Esophagus (tissue), 2 donors: Measurements from ENCODE around the gene AGBL4. TPM values are rescaled to one million over a fixed set of nuclear protein-coding genes. Genes with fewer than 3 reads are reported as not detected.

ENCODE experiments used
- H3K27ac ChIP-seq, 2 donors: one replicate each; pipeline ENCODE4 v1.5.1; 2013; ENCODE audit warnings: low read depth in 2 of 2, mild to moderate bottlenecking in 2 of 2, inconsistent platforms in 1 of 2, low read length in 1 of 2, moderate library complexity in 1 of 2
- H3K27me3 ChIP-seq, 2 donors: one replicate each; pipeline ENCODE4 v1.6.1; 2013; ENCODE audit warnings: low read length in 2 of 2, control low read depth in 1 of 2, mild to moderate bottlenecking in 1 of 2; ENCODE audit not compliant: insufficient read depth in 2 of 2, control insufficient read depth in 1 of 2
- H3K36me3 ChIP-seq, 2 donors: one replicate each; pipeline ENCODE4 v1.6.1; 2013; ENCODE audit warnings: low read length in 1 of 2; ENCODE audit not compliant: control insufficient read depth in 2 of 2, insufficient read depth in 2 of 2
- H3K4me1 ChIP-seq, 2 donors: one replicate each; pipeline ENCODE4 v1.6.1; 2013; ENCODE audit warnings: low read length in 1 of 2; ENCODE audit not compliant: control insufficient read depth in 2 of 2, insufficient read depth in 2 of 2
- H3K4me3 ChIP-seq, 2 donors: one replicate each; pipeline ENCODE4 v1.5.1; 2013; ENCODE audit warnings: low read length in 2 of 2, mild to moderate bottlenecking in 2 of 2, low read depth in 1 of 2, moderate library complexity in 1 of 2
- H3K9me3 ChIP-seq, 2 donors: one replicate each; pipeline ENCODE4 v1.6.1; 2013; ENCODE audit warnings: mild to moderate bottlenecking in 2 of 2, low read depth in 1 of 2, low read length in 1 of 2, moderate library complexity in 1 of 2; ENCODE audit not compliant: control insufficient read depth in 2 of 2, insufficient read depth in 1 of 2
- WGBS, 2 donors: extraction: QIAGEN DNeasy Blood & Tissue Kit; methylation state at CpG; one replicate each; pipeline ENCODE4 v1.1.7; 2013; 5-methylcytosine and 5-hydroxymethylcytosine counted together
- polyA plus RNA-seq, 2 donors: library from polyadenylated mRNA; stranded (reverse); fragments of 200-250 nt; gene quantifications; one replicate each; pipeline ENCODE4 v1.2.3, GENCODE V29; 2013
- donor health status: healthy with polysubstance abuse.
- donor health status: Bipolar disorder and iron deficiency.

Gene AGBL4
- polyA plus RNA-seq, 2 donors, result 0.02 TPM; not detected in 1

DNA sequence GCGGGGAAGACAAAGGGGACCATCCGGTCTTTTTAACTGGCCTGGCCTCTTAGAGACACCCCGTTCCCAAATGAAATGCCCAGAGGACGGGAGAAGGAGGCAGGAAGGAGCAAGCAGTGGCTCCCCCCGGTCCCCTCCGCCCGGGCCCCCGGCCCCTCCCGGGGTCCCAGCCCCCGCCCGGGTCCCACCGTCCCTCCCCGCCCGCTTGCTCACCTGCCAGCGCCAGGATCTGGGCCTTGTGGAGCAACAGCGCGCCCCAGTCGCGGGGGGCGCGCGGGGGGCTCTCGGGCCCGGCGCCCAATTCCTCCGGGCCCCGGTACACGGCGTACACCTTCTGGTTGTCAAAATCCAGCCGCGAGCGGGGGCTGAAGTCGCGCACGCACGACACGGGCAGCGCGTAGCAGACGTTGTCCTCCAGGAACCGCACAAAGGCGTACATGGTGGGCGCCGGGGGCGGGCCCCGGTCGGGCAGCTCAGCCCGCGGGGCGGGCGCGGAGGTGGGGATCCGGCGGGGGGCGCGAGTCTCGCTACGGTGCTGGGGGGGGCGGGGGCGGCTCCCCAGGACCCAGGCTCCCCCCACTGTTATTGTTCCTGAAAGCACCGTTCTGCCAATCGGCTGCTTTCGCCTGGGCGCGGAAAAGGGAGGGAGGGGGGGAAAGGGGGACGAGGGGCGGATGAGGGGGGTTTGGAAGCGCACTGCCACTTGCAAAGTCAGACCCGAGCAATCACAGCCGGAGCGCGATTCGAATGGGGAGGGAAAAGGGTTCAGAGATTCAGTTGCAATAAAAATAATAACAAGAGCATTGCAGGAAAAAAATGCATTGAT lies 1247.1 kb downstream of the AGBL4 start, which contains the start of gene BEND5:
Gene BEND5, minus strand, starts transcription at position 499 of the 826 bp plus-strand sequence. Its CDS starts 60 bp downstream, at position 439.
- peak within 1 kb of the TSS; percentile 41 to 47 for H3K4me3 ChIP-seq
- no peaks in the 10 kb centered on the region for H3K36me3 ChIP-seq
- peaks cover 0 to 2% of the 10 kb centered on the region in 2 donors for H3K4me1 ChIP-seq
- no peaks in the 10 kb centered on the region for H3K27me3 ChIP-seq
- peak within 1 kb of the TSS in 1 of 2 donors; percentile 19 for H3K27ac ChIP-seq
- H3K9me3 ChIP-seq, result no peaks in the 10 kb centered on the region
- 2% methylated on average over 51 to 73 of the region's 73 CpGs for WGBS, 2 donors

DNA sequence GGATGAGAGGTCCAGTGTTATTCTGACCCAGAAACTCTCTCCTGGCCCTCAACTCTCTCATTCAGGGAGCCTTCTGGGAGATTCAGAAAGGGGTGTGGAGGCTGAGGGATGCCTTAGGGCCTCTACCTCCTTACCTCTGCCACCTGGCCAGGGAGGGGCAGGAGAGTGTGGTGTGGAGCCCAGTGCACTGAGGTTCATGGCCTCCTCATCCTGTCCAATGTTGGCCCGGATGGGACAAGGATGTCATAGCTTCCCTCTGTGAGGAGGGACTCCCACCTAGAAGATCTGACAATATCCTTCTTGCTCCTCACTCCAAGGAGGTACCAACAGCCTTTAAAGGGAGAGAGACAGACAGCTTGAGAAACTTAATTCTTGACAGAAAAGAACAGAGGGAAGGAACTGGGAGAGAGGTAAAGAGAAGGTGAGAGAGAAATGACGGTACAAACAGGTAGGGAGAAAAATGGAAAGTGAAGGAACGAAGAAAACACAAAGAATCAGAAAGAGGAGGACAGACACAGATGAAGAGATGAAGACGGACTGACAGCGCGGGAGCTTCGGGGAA lies 1247.8 kb downstream of the AGBL4 start:
- H3K27me3 ChIP-seq, result no peaks in the 10 kb centered on the region
- H3K4me1 ChIP-seq, result peaks cover 0 to 2% of the 10 kb centered on the region in 2 donors
- H3K36me3 ChIP-seq, result no peaks in the 10 kb centered on the region
- no peak overlapping the region for H3K27ac ChIP-seq
- H3K4me3 ChIP-seq, result peak overlapping the region; percentile 3 to 41
- H3K9me3 ChIP-seq, result no peaks in the 10 kb centered on the region
- 29 to 35% methylated on average over 7 of the region's 7 CpGs for WGBS, 2 donors

DNA sequence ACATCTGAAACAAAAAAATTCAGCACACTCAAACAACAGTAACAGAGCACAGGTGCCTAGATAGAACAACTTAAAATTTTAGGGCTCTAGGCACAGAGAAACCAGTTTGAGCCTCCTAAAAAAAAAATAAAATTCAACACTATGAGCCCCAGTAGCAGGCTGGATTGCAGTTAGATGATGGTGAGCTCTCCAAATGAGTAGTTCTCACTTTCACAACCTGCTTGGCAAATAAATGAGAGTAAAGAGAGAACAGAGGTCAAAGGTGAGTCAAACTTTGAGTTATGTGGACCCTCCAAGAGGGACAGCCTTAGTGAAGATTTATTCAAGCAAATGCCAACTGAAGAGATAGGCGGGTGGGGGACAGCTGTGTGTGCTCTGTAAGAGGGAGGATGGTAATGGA lies 1250.6 kb downstream of the AGBL4 start:
- Histone ChIP-seq H3K9me3 (no peaks in the 10 kb centered on the region), H3K4me1 (peaks cover 0 to 2% of the 10 kb centered on the region in 2 donors), H3K36me3 (no peaks in the 10 kb centered on the region), H3K4me3 (no peak overlapping the region), H3K27ac (no peak overlapping the region), H3K27me3 (no peaks in the 10 kb centered on the region)
- WGBS, 2 donors, result 83 to 91% methylated on average over 1 of the region's 1 CpG

DNA sequence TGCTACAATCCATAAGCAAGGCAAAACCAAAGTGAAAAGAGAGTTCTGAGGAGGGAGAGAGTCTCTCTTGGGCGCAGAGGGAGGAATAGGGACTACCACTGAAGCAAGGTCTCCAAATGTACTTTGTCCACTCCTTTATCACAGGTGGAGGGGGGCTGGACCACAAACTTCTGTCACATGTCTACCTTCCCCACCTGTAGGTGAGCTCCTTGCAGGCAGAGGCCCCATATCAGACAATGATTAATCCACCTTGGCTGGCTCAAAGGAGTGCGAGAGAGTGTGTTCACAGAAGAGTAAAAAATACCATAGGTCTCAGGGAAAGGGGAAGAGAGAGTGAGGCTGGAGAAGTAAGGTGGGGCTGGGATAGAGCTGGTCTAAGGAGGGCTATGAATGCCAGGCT lies 1251.5 kb downstream of the AGBL4 start:
- WGBS, 2 donors, result 76 to 83% methylated on average over 2 of the region's 2 CpGs
- H3K9me3 ChIP-seq, result no peaks in the 10 kb centered on the region
- no peaks in the 10 kb centered on the region for H3K4me1 ChIP-seq
- H3K27me3 ChIP-seq, result no peaks in the 10 kb centered on the region
- H3K27ac ChIP-seq, result no peak overlapping the region
- H3K4me3 ChIP-seq, result no peak overlapping the region
- H3K36me3 ChIP-seq, result no peaks in the 10 kb centered on the region

DNA sequence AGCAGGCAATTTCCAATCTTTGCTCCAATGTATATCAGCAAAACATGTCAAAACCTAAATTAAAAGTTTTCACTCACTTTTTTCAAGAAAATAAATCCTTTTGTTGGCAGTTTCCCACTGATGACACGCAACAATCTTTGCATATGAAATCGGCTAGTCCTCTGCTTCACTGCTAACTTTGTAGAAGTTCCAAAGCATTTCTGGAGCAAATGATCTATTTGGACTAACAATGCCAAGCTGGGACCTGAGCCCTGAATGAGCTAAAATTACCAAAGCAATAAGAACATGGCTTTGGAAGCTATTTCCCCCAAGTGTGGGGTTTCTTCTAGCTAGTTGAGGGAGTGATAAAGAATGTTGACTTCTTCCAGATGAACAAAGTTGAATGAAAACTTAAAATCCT lies 1252.2 kb downstream of the AGBL4 start:
- Histone ChIP-seq H3K36me3 (no peaks in the 10 kb centered on the region), H3K27ac (no peak overlapping the region), H3K9me3 (no peaks in the 10 kb centered on the region), H3K4me1 (no peaks in the 10 kb centered on the region), H3K27me3 (no peaks in the 10 kb centered on the region), H3K4me3 (no peak overlapping the region)
- WGBS, 2 donors, result 61 to 67% methylated on average over 2 of the region's 2 CpGs

- Histone ChIP-seq H3K36me3 (no peaks in the 10 kb centered on the region), H3K27ac (no peak overlapping the region), H3K4me1 (no peaks in the 10 kb centered on the region), H3K9me3 (no peaks in the 10 kb centered on the region), H3K27me3 (no peaks in the 10 kb centered on the region), H3K4me3 (no peak overlapping the region)
Observed at GRCh38 chr1:48767975-48768510, 1255.7 kb downstream of the AGBL4 start.

- no peaks in the 10 kb centered on the region for H3K4me1 ChIP-seq
- H3K36me3 ChIP-seq, result no peaks in the 10 kb centered on the region
- no peak overlapping the region for H3K27ac ChIP-seq
- no peaks in the 10 kb centered on the region for H3K27me3 ChIP-seq
- H3K4me3 ChIP-seq, result no peak overlapping the region
- WGBS, 2 donors, result 94 to 100% methylated on average over 1 of the region's 1 CpG
- no peaks in the 10 kb centered on the region for H3K9me3 ChIP-seq
Observed at GRCh38 chr1:48765335-48765734, 1258.4 kb downstream of the AGBL4 start.

GRCh38 chr1:48761986-48762385 lies 1261.8 kb downstream of the AGBL4 start:
- no peaks in the 10 kb centered on the region for H3K27me3 ChIP-seq
- no peak overlapping the region for H3K4me3 ChIP-seq
- no peaks in the 10 kb centered on the region for H3K9me3 ChIP-seq
- peaks cover 0 to 3% of the 10 kb centered on the region in 2 donors for H3K4me1 ChIP-seq
- WGBS, 2 donors, result 77 to 87% methylated on average over 7 of the region's 7 CpGs
- peaks cover 0 to 2% of the 10 kb centered on the region in 2 donors for H3K36me3 ChIP-seq
- H3K27ac ChIP-seq, result no peak overlapping the region

GRCh38 chr1:48761411-48761810 lies 1262.3 kb downstream of the AGBL4 start:
- no peaks in the 10 kb centered on the region for H3K27me3 ChIP-seq
- no peak overlapping the region for H3K27ac ChIP-seq
- H3K36me3 ChIP-seq, result peaks cover 0 to 2% of the 10 kb centered on the region in 2 donors
- H3K4me3 ChIP-seq, result no peak overlapping the region
- no peaks in the 10 kb centered on the region for H3K9me3 ChIP-seq
- H3K4me1 ChIP-seq, result peaks cover 0 to 3% of the 10 kb centered on the region in 2 donors
